Measurements from ENCODE around the gene RASL12.
"Not testable (repeated sequence)": the region's sequence is repeated elsewhere in the genome, so short reads cannot be mapped to it uniquely, and the experiment has no call there.

RASL12 gene

DNA sequence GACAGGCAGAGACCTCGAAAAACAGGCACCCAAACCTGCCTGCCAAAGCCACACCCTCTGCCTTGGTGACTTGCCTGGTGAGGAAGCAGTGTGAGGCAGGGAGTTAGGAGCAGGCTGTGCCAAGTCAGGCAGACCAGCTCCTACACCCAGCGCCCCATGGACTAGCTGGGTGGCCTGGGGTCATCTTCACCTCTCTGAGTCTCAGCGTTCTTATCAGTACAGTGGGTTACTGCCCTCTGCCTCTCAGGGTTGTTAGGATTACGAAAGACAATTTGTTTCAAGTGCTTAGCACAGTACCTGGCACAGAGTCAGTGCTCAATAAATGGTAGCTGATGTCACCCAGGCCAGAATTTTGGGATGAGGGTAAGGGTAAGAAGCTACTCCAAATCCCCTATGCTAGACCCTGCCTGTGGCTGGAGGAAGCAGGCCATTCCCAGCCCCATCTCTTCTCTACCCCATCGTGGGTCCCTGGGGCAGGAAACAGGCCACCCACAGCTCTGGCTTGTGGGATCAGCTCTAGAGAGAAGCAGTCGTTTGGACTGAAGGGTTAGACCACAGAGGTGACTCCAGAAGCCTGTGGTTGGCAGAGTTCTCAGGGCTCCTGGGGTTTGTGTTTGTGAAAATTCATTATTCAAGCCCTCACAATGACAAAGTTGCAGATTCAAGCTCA lies 12.5 kb downstream of the RASL12 start:
- DNase-seq: no peak

DNA sequence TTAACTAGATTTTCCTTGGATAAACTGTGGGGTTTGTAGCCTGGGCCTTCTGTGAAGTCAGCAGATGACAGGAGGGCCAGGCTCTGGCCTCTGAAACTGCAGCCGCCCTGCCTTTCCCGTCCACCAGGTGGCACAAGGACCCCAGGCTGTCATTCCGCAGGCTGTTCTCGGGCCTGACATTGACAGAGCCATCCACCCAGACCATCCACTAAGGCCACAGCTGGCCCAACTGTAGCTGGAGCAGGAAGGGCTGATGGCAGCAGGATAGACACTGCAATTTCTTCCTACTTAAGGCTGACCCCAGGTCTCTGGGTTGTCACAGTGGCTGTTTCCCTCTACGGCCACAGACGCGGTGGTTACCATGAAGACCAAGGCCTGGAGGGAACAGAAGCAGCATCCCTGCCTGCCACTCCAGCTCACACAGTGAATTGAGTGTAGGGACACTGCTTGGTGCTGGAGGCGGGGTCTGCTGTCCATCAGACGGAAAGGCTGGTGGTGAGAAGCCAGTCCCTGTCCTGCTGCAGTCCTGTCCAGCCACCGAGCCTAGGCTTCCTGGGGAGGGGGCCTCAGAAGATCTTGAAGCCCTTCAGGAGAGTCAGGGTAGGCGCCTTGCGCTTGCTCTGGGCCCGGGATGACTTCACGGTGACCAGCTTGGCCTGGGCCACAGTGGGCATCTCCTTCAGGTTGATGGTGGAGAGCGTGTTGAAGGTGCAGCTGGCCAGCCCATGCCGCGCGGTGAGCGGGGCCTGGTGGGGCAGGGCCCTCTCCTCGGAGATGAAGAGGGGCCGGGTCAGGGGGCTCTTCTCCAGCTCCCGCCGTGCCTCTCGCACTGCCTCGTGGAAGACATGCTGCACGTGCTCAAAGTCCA lies 13.2 kb downstream of the RASL12 start:
- DNase-seq: peak; percentile 19

DNA sequence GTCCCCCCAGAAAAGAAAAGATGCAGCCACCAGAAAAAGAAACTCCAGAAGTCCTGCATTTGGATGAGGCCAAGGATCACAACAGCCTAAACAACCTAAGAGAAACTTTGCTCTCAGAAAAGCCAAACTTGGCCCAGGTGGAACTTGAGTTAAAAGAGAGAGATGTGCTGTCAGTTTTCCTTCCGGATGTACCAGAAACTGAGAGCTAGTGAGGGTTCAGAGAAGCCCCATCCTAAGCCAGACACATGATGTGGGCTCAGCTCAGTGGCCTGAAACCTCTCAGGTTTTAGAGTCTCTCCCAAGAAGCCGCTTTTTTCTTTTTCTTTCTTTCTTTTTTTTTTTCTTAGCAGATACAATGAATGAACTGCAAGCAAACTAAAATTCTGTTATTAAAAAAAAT lies 14.8 kb downstream of the RASL12 start:
- no peak for DNase-seq

DNA sequence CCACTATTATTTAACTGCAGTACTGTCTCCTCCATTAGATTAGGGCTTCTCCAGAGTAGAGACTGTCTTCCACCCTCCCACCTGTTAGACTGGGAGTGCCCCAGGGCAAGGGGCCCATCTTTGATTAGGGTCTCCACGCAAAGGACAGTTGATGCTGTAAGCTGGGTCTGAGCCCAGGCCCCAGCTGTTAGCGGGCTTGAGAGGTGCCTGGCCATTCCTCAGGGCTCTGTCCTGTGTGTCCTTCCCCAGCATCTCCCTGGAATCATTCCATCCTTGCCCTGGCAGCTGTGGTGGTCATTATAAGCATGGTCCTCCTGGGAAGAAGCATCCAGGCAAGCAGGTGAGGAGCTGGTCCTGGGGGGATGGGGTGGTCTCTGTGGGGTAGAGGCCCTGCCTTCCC lies 16.5 kb downstream of the RASL12 start:
- DNase-seq: no peak

DNA sequence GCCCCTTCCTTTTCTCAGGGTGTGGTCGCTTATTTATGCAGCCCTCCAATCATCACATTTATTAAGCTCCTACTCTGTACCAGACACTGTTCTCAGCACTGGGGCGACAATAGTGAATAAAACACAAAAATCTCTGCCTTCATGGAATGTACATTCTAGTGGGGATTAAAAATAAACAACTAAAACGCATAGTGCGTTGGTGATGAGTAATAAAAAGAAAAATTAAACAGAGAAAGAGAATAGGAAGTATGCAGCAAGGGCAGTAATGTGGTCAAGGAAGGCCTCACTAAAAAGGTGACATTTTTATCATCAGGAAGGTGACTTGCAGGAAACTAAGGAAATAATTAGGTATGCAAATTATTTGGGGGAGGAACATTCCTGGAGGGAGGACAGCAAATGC lies 17.5 kb downstream of the RASL12 start:
- DNase-seq: no peak

DNA sequence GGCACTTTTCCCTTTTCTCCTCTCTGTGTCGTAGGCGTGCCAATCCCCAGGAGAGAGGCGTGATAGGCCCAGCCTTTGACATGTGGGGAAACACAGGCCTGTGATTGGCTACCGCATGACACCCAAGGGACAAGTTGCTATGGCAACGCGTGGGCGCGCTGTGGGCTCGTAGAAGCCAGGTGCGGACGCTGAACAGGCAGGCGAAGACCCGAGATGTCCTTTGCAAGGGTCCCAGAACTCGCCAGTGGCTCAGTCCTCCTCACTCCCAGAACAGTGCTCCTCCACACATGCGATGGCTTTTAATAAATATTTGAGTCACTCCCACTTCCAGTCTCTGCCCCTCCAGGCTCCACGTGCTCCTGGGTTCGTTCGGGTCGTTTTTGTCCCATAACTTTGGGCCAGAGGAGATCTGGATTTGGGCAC lies 18.4 kb downstream of the RASL12 start:
- DNase-seq: peak; percentile 78

DNA sequence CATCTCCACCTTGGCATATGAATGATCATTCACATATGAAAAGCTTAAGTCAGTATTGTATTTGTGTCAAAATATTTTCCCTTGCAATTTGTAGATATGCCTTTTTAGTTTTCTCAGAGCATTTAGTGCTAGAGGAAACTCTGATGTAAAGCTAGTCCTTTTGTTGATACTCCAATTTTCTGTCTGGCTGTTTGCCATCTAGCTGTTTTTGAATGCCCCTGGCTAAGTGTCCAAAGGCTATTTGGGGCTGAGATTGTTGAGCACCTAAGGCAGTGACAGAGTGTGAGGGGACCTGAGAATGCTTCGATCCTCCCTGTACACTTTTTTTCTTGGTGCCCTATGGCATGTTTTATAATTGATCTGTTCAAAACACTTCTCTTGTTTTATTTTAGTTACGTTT lies 19.6 kb downstream of the RASL12 start:
- DNase-seq: no peak

DNA sequence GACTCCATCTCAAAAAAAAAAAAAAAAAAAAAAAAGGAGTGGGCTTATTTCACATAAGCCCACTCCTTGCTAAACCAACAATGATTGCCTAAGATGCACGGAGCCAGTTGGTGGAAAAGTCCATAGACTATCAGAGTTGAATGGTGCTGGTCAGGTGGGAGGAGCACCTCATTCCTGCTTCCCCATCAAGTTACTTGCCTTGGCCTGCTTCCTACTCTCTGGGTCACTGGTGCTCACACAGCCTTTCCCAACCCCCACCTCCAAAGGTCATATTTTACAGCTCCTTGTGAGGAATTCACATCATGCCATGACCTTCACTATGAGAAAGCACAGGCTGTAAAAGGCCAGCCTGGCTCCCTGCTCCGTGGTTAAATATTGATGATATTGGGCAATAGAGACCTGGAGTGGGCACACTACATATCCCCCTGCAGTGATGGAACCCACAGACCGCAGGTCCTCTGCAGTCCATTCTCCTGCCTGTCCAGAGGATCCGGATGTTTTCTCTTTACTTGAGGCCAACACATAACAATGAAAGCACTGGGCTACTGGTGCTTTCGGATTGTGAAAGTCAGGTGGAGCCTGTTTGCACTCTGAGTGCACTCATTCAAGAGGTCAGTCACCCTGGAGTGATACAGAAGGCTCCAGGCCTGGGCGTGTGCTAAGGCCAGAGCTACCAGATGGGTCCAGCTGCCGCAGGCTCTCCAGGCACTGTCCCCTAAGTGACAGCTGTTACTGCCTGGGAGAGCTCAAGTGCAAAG lies 22.9 kb downstream of the RASL12 start, which contains the start of gene SLC51B:
SLC51B (plus strand) TSS at position 664 of the 758 bp plus-strand sequence. CDS start 4,618 bp downstream, outside the sequence.
- DNase-seq: no peak

DNA sequence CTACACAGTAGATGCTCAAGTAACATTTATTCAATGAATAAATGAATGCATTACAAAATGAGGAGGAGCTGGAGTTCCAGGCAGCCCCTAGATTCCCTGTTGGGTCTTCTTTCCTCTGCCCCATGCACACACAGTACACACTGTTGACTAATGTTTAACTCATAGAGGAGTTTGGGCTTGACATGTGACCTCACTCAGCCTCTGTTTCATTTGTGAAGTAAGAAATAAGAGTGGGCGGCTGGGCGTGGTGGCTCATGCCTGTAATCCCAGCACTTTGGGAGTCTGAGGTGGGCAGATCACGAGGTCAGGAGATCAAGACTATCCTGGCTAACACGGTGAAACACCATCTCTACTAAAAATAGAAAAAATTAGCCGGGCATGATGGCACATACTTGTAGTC lies 23.6 kb downstream of the RASL12 start:
- DNase-seq: not testable (repeated sequence)

DNA sequence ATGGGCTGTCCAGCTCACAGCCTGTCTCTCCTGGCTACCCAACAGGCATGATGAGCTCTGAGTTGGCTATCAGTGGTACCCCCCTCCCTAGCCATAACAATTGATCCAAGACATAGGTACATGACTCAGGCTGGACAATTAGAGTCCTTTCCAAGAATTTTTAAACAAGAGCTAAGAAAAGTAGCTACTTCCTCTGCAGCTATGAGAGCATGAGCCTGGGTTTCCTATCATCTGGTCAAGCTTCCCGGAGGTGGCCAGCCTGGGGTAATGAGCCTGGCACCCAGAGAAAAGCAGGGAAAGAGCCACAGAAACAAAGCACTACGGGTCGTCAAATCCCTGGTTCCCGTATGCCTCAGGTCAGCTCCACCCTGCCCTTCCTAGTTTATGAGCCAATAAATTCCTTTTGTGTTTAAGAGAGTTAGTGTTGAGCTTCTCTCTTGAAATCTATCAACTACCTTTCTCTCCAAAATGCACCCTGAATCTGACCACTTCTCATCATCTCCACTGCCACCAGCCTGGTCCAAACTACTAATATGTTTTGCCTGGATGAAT lies 24.9 kb downstream of the RASL12 start:
- DNase-seq: no peak

DNA sequence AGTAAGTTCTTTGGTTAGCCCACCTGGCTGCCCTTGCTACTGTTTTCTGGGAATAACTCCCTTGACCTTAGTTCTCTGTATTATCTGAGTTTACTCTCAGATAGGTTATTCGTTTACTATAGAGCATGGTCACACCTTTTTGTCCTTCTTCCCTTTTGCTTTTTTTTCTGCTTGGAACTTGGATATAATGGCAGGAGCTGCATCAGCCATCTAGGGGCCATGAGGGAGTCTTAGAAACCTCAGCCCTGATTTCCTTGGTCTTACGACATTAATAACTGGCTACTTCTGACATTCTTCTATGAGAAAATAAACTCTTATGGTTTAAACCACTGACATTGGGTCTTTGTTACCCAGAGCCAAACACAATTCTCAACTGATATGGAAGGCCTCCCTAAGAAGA lies 26.0 kb downstream of the RASL12 start:
- DNase-seq: no peak

DNA sequence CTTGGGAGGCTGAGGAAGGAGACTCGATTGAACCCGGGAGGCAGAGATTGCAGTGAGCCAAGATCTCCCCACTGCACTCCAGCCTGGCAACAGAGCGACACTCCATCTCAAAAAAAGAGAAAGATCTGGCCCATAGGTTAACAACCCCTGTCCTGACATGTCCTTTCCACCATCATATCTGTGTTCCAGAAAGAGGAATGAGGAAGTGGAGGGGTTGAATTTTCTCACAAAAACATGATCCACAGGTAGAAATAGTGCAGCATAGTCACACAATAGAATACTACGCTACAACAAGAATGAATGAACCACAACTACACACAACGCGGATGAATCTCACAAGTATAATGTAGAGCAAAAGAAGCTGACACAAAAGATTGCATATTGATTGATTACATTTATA lies 27.3 kb downstream of the RASL12 start:
- no peak for DNase-seq

DNA sequence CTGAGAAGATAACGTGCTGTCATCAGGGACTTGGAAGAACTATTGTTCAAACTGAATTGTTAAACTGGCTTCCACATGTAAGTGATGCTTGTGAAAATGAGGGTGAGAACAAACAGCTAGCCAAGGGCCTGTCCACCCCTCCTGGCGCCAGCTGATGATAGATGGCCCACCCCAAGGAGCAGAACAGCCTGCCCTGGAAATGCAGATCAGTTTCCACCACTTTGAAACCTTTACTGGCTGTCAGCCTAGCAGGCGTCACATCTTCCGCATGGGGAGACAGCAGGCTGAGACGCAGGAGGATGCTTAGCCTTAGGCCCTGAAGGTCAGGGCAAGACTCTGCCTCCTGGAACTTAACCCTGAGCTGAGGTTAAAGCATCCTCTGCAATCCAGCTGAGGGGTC lies 29.0 kb downstream of the RASL12 start:
- no peak for DNase-seq

DNA sequence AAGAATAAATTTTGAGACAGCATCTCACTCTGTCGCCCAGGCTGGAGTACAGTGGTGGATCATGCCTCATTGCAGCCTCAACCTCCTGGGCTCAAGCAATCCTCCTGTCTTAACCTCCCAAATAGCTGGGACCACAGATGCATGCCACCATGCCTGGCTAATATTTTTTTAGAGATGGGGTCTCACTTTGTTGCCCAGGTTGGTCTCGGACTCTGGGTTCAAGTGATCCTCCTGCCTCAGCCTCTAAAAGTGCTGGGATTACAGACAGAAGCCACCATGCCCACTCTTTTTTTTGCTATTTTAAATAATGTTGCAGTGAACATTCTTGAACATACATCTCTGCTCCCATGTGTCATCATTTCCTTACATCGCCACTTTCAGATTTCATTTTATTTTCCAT lies 29.4 kb downstream of the RASL12 start:
- no peak for DNase-seq

DNA sequence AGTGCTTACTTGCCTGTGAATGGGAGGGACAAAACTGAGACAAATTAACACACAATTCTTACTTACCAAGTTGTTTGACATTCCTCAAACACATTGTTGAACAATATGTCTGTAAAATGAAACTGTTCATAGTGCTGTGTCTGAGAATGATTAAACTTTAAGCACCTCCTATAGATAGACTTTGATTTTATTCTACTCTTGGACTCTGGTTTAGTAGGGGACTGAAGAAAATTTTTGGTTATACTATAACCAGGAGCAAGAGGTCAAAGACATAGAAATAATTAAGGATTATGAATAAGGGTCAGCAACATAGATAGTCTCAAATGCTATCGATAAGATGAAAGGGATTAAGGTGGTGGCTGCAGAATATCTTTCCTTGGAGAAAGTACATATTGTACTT lies 30.5 kb downstream of the RASL12 start:
- DNase-seq: no peak

DNA sequence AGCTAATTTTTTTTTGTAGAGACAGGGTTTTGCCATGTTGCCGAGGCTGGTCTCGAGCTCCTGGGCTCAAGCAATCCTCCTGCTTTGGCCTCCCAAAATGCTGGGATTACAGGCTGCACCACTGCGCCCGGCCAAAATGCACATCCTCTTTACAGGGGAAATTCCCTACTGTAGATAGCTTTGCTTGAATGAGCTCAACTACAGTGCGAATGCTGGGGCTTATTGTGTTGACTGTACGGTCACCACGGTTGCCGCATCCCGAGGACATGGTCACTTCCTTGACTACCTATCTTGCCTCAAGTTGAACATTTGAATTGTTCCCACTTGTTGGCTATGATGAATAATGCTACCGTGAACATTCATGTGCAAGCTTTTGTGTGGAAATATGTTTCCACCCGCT lies 33.1 kb downstream of the RASL12 start:
- DNase-seq: no peak

DNA sequence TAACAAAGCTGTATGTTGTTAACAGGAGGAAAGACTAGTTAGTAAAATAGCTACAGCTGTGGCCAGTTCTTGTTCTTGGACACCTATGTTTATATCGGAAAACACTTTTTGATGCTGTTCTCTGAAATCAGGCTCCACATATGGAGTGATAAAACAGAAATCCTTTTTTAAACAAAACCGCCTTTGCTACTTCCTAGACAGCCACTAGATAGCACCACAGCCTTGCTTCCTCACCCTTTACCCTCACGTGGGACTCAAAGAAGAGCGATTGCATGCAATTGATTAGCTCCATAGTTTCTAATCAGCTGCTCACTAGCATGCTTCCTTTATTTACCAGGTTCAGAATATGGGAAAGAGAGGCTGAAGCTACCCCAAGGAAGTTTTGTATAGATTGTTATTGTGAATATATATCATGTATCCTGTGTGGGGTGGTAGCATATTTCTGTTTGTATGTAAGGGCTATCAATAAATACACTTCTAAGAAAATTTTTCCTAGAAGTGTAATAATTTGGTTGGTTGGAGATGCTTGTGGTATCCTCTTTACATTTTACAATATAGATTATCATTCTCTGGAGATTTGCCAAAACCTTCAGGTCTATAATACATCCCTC lies 34.0 kb downstream of the RASL12 start:
- DNase-seq: no peak

DNA sequence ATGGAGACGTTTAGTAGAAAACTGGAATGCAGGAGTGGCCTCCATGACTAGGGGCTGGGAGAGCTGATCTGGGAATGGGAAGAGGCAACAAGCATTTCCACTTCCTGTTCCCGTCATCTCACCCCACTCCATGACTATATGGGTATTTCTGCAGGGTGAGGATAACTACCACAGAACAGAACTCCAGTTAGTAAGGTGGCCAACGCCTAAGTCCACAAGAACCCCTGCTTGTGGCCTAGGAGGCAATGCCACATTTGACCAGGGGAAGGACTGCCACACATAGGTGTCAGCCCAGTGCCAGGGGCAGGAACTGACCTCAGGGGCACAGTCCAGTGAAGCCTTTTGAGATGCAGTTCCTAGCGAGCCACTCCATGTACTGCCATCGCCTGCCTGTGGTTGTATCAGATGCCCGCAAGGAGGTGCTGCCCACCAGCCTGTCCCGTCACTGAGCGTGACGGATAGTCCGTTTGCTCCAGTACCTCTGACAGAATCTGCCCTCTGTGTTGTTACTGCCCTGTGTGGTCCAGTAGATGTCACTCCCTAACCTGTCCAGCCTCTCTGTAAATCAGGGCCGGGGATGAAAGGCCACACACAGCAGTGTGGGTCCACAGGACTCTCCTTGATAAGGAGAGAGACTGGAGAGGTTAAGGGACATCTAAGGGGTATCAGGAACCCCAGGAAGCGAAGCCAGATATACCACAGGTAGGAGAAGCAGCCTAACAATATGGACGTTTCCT lies 34.8 kb downstream of the RASL12 start:
- no peak for DNase-seq

DNA sequence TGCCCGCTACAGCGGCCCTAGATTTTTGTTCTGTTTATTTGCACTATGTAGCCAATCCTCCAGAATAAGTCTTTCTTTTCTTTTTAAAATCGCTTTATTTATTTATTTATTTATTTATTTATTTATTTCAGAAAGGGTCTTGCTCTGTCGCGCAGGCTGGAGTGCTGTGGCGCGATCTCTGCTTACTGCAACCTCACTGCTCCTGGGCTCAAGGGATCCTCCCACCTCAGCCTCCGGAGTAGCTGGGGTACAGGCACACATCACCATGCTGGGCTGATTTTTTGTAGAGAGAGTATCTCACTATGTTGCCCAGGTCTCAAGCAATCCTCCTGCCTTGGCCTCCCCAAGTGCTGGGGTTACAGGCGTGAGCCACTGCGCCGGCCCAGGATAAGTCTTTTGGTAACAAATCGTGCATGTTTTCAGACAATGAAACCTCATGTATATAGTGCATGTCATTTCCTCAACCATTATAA lies 38.0 kb downstream of the RASL12 start:
- DNase-seq: no peak

DNA sequence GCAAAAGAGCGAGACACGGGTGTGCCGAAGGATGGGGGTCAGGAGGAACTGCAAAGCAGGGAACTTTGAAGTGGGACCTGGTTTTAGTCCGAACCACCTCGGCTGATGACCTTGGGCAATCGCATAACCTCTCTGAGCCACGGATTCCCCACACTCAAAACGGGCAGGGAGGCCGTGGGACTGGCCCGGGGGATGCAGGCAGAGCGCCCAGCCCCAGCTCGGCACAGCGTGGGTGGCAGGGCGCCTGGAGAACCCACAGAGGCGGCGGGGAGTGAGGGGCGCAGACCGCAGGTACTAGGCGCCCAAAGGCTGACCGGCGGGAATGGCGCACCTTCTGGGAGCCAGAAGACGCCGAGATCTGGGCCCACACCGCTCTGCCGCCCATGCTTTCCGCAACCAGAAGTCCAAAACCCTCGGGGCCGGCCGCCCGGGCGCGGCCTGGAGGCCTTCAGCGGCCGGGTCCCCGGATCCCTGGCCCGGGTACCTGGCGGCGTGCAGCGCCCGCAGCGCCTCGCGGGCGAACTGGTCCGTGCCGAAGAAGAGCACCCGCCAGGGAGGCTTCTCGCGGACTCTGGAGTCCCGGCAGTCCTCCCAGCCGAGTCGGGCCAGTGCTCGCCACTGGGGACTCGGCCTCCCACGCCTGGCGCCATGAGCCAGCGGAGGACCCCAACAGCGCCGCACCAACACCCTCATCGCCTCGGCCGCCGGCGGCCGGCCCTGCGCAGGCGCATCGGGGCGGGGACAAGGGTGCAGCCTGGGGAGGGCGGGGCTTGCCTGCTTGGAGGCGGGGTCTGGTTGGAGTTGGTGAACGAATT lies 38.7 kb downstream of the RASL12 start, which contains the start of gene MTFMT:
MTFMT (minus strand) TSS at position 719 of the 815 bp plus-strand sequence; CDS start at position 693, 26 bp downstream.
- DNase-seq: peak; percentile 90

DNA sequence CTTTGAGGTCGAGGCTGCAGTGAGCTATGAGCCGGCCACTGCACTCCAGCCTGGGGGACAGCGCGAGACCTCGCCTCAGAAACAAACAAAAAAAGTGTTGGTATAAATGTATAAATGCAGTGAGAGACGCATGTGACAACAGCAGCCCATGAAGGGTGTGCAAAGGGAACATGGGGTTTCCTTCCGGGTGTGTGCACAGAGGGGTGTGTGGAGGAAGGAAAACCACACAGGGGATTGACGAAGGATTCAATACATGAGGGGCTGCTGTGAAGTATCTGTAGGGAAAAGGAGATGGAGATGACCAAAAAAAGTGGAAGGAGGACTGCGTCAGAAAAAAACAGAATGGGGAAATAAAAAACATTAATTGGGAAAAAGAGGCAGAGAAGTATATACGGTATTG lies 39.5 kb downstream of the RASL12 start:
- no peak for DNase-seq

Data from effector CD8-positive, alpha-beta T cell (primary cell).